Stimulated activated CD8-positive, alpha-beta memory T cell treated with anti-CD3 and anti-CD28 coated beads, Interleukin-2, amount 100 ng/mL, for 48 hours (primary cell): Measurements from ENCODE around the gene DBX1.
"Not testable (repeated sequence)": the region's sequence is repeated elsewhere in the genome, so short reads cannot be mapped to it uniquely, and the experiment has no call there.

Experiments used
- DNase-seq, 2 donors: peaks; one replicate each; pipeline ENCODE4 v3.0.0-alpha.2; 2020; ENCODE audit warnings: low read depth in 2 of 2

The DBX1 gene

GRCh38 chr11:20160425-20161229 lies at the start of gene DBX1:
DBX1 (minus strand) TSS chr11:20160475; CDS start chr11:20160324, 151 bp downstream.
- DNase-seq = no peak

- DNase-seq = no peak
Measured at GRCh38 chr11:20208622-20209111, 48.4 kb upstream of the DBX1 start.

- DNase-seq = no peak
Measured at GRCh38 chr11:20207781-20208621, 47.7 kb upstream of the DBX1 start.

- no peak for DNase-seq
Measured at GRCh38 chr11:20205807-20206206, 45.5 kb upstream of the DBX1 start.

GRCh38 chr11:20204681-20205080 lies 44.4 kb upstream of the DBX1 start:
- DNase-seq = no peak

- no peak for DNase-seq
Measured at GRCh38 chr11:20203831-20204230, 43.6 kb upstream of the DBX1 start.

- DNase-seq = no peak
Measured at GRCh38 chr11:20201231-20201630, 41.0 kb upstream of the DBX1 start.

- not testable (repeated sequence) for DNase-seq
Measured at GRCh38 chr11:20200331-20200955, 40.2 kb upstream of the DBX1 start.

- DNase-seq = no peak
Measured at GRCh38 chr11:20197881-20198280, 37.6 kb upstream of the DBX1 start.

- DNase-seq = no peak
Measured at GRCh38 chr11:20194470-20194869, 34.2 kb upstream of the DBX1 start.

- no peak for DNase-seq
Measured at GRCh38 chr11:20193307-20193706, 33.0 kb upstream of the DBX1 start.

- DNase-seq = no peak
Measured at GRCh38 chr11:20192641-20193040, 32.4 kb upstream of the DBX1 start.

GRCh38 chr11:20192151-20192550 lies 31.9 kb upstream of the DBX1 start:
- DNase-seq = no peak

- DNase-seq = no peak
Measured at GRCh38 chr11:20178976-20179375, 18.7 kb upstream of the DBX1 start.

GRCh38 chr11:20177136-20177535 lies 16.9 kb upstream of the DBX1 start:
- no peak for DNase-seq

- DNase-seq = no peak
Measured at GRCh38 chr11:20172721-20173447, 12.6 kb upstream of the DBX1 start.

- DNase-seq = no peak
Measured at GRCh38 chr11:20163783-20164481, 3.7 kb upstream of the DBX1 start.

GRCh38 chr11:20162824-20163782 lies 2.8 kb upstream of the DBX1 start:
- no peak for DNase-seq

GRCh38 chr11:20161923-20162744 lies 1.9 kb upstream of the DBX1 start:
- no peak for DNase-seq
